ENCODE results near the gene NR6A1. TPM values are rescaled to one million over a fixed set of nuclear protein-coding genes. Genes with fewer than 3 reads are reported as not detected.

Gene NR6A1
- total RNA-seq, 1 experiment from 2014 or later: 0.77 TPM

GRCh38 chr9:124665391-124666058 lies 105.6 kb downstream of the NR6A1 start:
- ChIA-PET CTCF (interaction anchor here (0.7 to 1.2 kb wide), 2 partner anchors 48 to 49 kb away, joined by 3 read pairs; no protein-coding TSS in a partner anchor), POLR2A (ENCODE audit: unreplicated experiment) (no interaction called here)
- H3K79me2 ChIP-seq (ENCODE audit: low read length): peaks cover 49% of the 10 kb centered on the region
- no peaks in the 10 kb centered on the region for H3K27me3 ChIP-seq (ENCODE audit: low read length)
- peak overlapping the region; percentile 59 for H3K4me2 ChIP-seq (ENCODE audit: low read length)
- H3K27ac ChIP-seq (ENCODE audit: low read length): peak overlapping the region; percentile 78
- no peaks in the 10 kb centered on the region for H4K20me1 ChIP-seq (ENCODE audit: low read length)
- H3K9ac ChIP-seq (ENCODE audit: low read length): peak overlapping the region; percentile 37
- ATAC-seq (peak; percentile 88), DNase-seq (peak; percentile 81)
- 0 out of 2 replicates have a peak overlapping the region, but pooled peaks have one; percentile 6 for H3K4me3 ChIP-seq (ENCODE audit: low read length)
- no peaks in the 10 kb centered on the region for H3K9me2 ChIP-seq (replicated peaks; ENCODE audit: low read length)
- no TSS peak for BruUV-seq (replicated peaks)
- intact Hi-C loops (cut with micrococcal nuclease): loop anchor here (5.0 kb wide), 1 partner anchor 47 kb away; no protein-coding TSS in a partner anchor
- H3K9me3 ChIP-seq (ENCODE audit: low read length): no peaks in the 10 kb centered on the region
- no peak overlapping the region for H2AFZ ChIP-seq (ENCODE audit: low read length)
- no peaks in the 10 kb centered on the region for H3K36me3 ChIP-seq (ENCODE audit: low read depth, low read length)
- peaks cover 51% of the 10 kb centered on the region for H3K4me1 ChIP-seq (ENCODE audit: insufficient read depth, low read length)
- no peak for TF ChIP-seq CTCF (conservative IDR thresholded peaks at IDR 0.05; ENCODE audit: low read depth, low read length)
- TF ChIP-seq EZH2phosphoT487 (IDR thresholded peaks at IDR 0.05; ENCODE audit: borderline replicate concordance, low read length): no peak
- TF ChIP-seq EZH2 (IDR thresholded peaks at IDR 0.05; ENCODE audit: low read length, unreplicated experiment): no peak
- no peaks in the 10 kb centered on the region for H3F3A ChIP-seq (ENCODE audit: low read length, unreplicated experiment)

GRCh38 chr9:124664143-124664542 lies 107.0 kb downstream of the NR6A1 start:
- Histone ChIP-seq H3K4me3 (ENCODE audit: low read length) (no peak overlapping the region), H3K27me3 (ENCODE audit: low read length) (no peaks in the 10 kb centered on the region), H3K27ac (ENCODE audit: low read length) (no peak overlapping the region), H3K4me1 (ENCODE audit: insufficient read depth, low read length) (peaks cover 45% of the 10 kb centered on the region), H2AFZ (ENCODE audit: low read length) (no peak overlapping the region), H3K9ac (ENCODE audit: low read length) (no peak overlapping the region), H3K79me2 (ENCODE audit: low read length) (peaks cover 63% of the 10 kb centered on the region), H3K36me3 (ENCODE audit: low read depth, low read length) (no peaks in the 10 kb centered on the region), H3F3A (ENCODE audit: low read length, unreplicated experiment) (no peaks in the 10 kb centered on the region), H4K20me1 (ENCODE audit: low read length) (no peaks in the 10 kb centered on the region), H3K9me2 (replicated peaks; ENCODE audit: low read length) (no peaks in the 10 kb centered on the region), H3K4me2 (ENCODE audit: low read length) (no peak overlapping the region), H3K9me3 (ENCODE audit: low read length) (no peaks in the 10 kb centered on the region)
- no peak for ATAC-seq
- ChIA-PET CTCF (interaction anchor here (0.6 to 1.2 kb wide), 3 partner anchors 46 to 246 kb away, joined by 3 read pairs; no protein-coding TSS in a partner anchor), POLR2A (ENCODE audit: unreplicated experiment) (no interaction called here)
- BruUV-seq (replicated peaks): no TSS peak
- DNase-seq: no peak
- intact Hi-C loops (cut with micrococcal nuclease): no loop called here
- no peak for TF ChIP-seq CTCF (conservative IDR thresholded peaks at IDR 0.05; ENCODE audit: low read depth, low read length)
- no peak for TF ChIP-seq EZH2 (IDR thresholded peaks at IDR 0.05; ENCODE audit: low read length, unreplicated experiment)
